Gastrocnemius medialis (tissue), 4 donors: ENCODE results near the gene CTPS2. TPM values are rescaled to one million over a fixed set of nuclear protein-coding genes. Genes with fewer than 3 reads are reported as not detected.

Source experiments
- ATAC-seq, 2 donors: fragments of 150-250 bp; one replicate each; pipeline ENCODE4 v1.9.1; 2016
- DNase-seq, 2 donors: peaks; one replicate each; pipeline ENCODE4 v3.0.0-alpha.2; 2019
- H3K27ac ChIP-seq, 4 donors: fragments of 200-600 bp; sonication (generic); 1 replicate in 1 of 4; 2 replicates in 3 of 4; pipeline ENCODE4 v1.5.1; 2016 to 2018; ENCODE audit warnings: mild to moderate bottlenecking in 2 of 4, moderate library complexity in 1 of 4
- H3K27me3 ChIP-seq, 3 donors: fragments of 200-600 bp; sonication (generic) in 2 of 3; 1 replicate in 1 of 3; 2 replicates in 2 of 3; pipeline versions ENCODE4 v1.5.1 to v1.6.0; 2016 to 2019; ENCODE audit warnings: mild to moderate bottlenecking in 1 of 3, moderate library complexity in 1 of 3
- H3K36me3 ChIP-seq, 2 donors: fragments of 200-600 bp; sonication (generic) in 1 of 2; one replicate each; pipeline ENCODE4 v1.5.1; 2017 to 2018
- H3K4me1 ChIP-seq, 2 donors: fragments of 200-600 bp; sonication (generic) in 1 of 2; one replicate each; pipeline ENCODE4 v1.5.1; 2016 to 2017; ENCODE audit warnings: mild to moderate bottlenecking in 2 of 2
- H3K4me3 ChIP-seq, 4 donors: fragments of 200-600 bp; sonication (generic) in 3 of 4; 1 replicate in 1 of 4; 2 replicates in 3 of 4; pipeline ENCODE4 v1.5.1; 2016 to 2019; ENCODE audit warnings: mild to moderate bottlenecking in 2 of 4
- H3K9me3 ChIP-seq, 3 donors: fragments of 200-600 bp; sonication (generic) in 2 of 3; 1 replicate in 1 of 3; 2 replicates in 2 of 3; pipeline ENCODE4 v1.5.1; 2016 to 2019
- POLR2A ChIP-seq, 2 donors: fragments of 450-650 bp; IDR thresholded peaks; one replicate each; pipeline ENCODE4 v1.6.1; 2017; ENCODE audit warnings: antibody characterized with exemption in 2 of 2, mild to moderate bottlenecking in 2 of 2, moderate library complexity in 2 of 2
- in situ Hi-C, 4 donors: fragments of 200-750 bp; cut with MboI; loops; one replicate each; pipeline versions ENCODE4 v1.15.0 to v1.8.0; 2017; ENCODE audit warnings: low sequenced_read_pairs in 4 of 4
- intact Hi-C: fragments of 100-400 bp; cut with DNase I; formaldehyde crosslinking; loops from one replicate; pipeline ENCODE4 v1.15.1; 2023; ENCODE audit warnings: low total_unique reads
- total RNA-seq, 4 donors: library from RNA; depleted of rRNA; stranded (reverse); fragments of >200 nt; gene quantifications; one replicate each; pipeline versions ENCODE4 v1.1.0 to v1.2.3, GENCODE V29; 2016
- TF ChIP-seq, protein P1 (sequence below), 5 experiments: fragments of 450-650 bp in 3 of 5; fragments of 200-600 bp in 2 of 5; sonication (generic) in 2 of 5; IDR thresholded peaks in 4 of 5; conservative IDR thresholded peaks in 1 of 5; 1 replicate in 4 of 5; 2 replicates in 1 of 5; pipeline ENCODE4 v1.5.1; 2016 to 2019; ENCODE audit warnings: antibody characterized with exemption in 5 of 5, mild to moderate bottlenecking in 3 of 5, moderate library complexity in 3 of 5

Gene CTPS2
- total RNA-seq, 4 donors from 2014 or later, result 2.0 to 3.8 (median 2.8) TPM

DNA sequence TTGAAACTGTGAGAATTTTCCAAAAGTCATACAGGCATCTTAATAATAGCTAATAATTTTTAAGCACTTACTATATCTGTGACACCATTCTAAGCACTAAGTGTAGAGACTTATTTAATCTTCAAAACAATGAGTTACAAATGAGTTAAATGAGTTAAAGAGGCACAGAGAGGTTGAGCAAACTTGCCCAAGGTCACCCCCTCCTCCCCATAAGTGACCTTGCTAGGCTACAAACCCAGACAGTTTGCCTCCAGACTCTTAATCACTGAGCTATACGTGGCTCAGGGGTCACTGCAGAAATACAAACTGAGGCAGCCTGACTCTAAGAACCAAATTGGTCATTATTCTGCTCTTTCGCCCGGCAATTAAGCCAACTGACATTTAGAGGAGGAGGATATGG is 15.5 kb downstream of the CTPS2 start:
- no peak overlapping the region for H3K27ac ChIP-seq
- DNase-seq (no peak), ATAC-seq (no peak)
- no peaks in the 10 kb centered on the region for H3K27me3 ChIP-seq
- no peaks in the 10 kb centered on the region for H3K9me3 ChIP-seq
- TF ChIP-seq POLR2A (IDR thresholded peaks at IDR 0.05), result no peak
- TF ChIP-seq, protein P1, sequence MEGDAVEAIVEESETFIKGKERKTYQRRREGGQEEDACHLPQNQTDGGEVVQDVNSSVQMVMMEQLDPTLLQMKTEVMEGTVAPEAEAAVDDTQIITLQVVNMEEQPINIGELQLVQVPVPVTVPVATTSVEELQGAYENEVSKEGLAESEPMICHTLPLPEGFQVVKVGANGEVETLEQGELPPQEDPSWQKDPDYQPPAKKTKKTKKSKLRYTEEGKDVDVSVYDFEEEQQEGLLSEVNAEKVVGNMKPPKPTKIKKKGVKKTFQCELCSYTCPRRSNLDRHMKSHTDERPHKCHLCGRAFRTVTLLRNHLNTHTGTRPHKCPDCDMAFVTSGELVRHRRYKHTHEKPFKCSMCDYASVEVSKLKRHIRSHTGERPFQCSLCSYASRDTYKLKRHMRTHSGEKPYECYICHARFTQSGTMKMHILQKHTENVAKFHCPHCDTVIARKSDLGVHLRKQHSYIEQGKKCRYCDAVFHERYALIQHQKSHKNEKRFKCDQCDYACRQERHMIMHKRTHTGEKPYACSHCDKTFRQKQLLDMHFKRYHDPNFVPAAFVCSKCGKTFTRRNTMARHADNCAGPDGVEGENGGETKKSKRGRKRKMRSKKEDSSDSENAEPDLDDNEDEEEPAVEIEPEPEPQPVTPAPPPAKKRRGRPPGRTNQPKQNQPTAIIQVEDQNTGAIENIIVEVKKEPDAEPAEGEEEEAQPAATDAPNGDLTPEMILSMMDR (IDR thresholded peaks at IDR 0.05 in 4 of 5, conservative IDR thresholded peaks at IDR 0.05 in 1 of 5), result no peak
- H3K36me3 ChIP-seq, result no peaks in the 10 kb centered on the region
- H3K4me3 ChIP-seq, result no peak overlapping the region
- in situ Hi-C loops (no loop called here), intact Hi-C loops (loop anchor here (10.0 kb wide), 2 partner anchors 572 to 1012 kb away; partner anchors contain the start of gene GRPR)
- no peaks in the 10 kb centered on the region for H3K4me1 ChIP-seq

DNA sequence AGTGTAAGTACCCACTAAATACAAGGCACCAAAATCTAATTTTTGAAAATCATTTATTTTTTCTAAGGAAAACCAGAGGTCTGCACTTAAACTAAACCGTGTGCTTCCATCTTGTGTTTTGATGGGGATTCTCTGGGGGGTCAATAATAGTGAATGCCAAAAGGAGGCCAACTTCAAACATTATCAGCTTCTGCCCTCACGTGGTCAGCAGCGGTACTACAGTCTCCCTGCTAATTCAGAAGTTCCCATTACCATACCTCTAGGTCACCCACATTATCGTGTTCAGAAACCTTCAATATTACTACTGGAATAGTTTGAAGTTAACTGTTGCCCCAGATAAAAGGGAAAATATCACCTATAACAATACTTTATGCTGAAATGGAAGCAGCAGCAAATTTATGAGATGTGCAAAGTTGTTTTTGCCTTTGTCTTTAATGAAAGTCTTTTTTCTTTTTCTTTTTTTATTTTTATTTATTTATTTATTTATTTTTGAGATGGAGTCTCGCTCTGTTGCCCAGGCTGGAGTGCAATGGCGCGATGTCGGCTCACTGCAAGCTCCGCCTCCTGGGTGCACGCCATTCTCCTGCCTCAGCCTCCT is 17.3 kb downstream of the CTPS2 start:
- no peaks in the 10 kb centered on the region for H3K27me3 ChIP-seq
- no peak overlapping the region for H3K4me3 ChIP-seq
- no peak overlapping the region for H3K27ac ChIP-seq
- no peaks in the 10 kb centered on the region for H3K36me3 ChIP-seq
- intact Hi-C loops (loop anchor here (10.0 kb wide), 2 partner anchors 570 to 1010 kb away; partner anchors contain the start of gene GRPR), in situ Hi-C loops (no loop called here)
- no peaks in the 10 kb centered on the region for H3K9me3 ChIP-seq
- ATAC-seq (no peak), DNase-seq (peak in 1 of 2 donors; percentile 27)
- H3K4me1 ChIP-seq, result no peaks in the 10 kb centered on the region
- no peak for TF ChIP-seq POLR2A (IDR thresholded peaks at IDR 0.05)
- TF ChIP-seq, protein P1 (IDR thresholded peaks at IDR 0.05 in 4 of 5, conservative IDR thresholded peaks at IDR 0.05 in 1 of 5), result peak; percentile 52 to 87 (median 70)

DNA sequence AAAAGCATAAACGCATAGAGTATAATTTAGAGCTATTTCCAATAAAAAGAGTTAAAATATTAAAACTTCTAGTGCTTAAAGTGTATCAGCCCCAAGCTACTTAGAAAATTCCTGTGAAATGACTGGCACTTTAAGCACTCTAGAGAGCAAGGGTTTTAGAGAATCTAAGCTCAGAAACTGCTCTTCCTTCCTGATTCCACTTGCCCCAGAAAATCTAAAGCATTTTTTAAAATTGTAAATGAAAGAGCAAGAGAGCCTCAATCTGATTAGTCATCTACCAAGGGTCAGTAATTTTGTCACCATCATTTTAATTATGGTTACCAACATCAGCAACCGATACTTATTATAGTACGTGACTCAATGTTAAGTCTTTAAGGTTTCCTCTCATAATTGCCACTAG is 25.0 kb downstream of the CTPS2 start:
- in situ Hi-C loops (no loop called here), intact Hi-C loops (no loop called here)
- Histone ChIP-seq H3K27me3 (no peaks in the 10 kb centered on the region), H3K4me3 (no peak overlapping the region), H3K4me1 (no peaks in the 10 kb centered on the region), H3K9me3 (no peaks in the 10 kb centered on the region), H3K27ac (no peak overlapping the region), H3K36me3 (no peaks in the 10 kb centered on the region)
- ATAC-seq (no peak), DNase-seq (no peak)
- TF ChIP-seq POLR2A (IDR thresholded peaks at IDR 0.05), result no peak
- TF ChIP-seq, protein P1 (IDR thresholded peaks at IDR 0.05 in 4 of 5, conservative IDR thresholded peaks at IDR 0.05 in 1 of 5), result no peak

DNA sequence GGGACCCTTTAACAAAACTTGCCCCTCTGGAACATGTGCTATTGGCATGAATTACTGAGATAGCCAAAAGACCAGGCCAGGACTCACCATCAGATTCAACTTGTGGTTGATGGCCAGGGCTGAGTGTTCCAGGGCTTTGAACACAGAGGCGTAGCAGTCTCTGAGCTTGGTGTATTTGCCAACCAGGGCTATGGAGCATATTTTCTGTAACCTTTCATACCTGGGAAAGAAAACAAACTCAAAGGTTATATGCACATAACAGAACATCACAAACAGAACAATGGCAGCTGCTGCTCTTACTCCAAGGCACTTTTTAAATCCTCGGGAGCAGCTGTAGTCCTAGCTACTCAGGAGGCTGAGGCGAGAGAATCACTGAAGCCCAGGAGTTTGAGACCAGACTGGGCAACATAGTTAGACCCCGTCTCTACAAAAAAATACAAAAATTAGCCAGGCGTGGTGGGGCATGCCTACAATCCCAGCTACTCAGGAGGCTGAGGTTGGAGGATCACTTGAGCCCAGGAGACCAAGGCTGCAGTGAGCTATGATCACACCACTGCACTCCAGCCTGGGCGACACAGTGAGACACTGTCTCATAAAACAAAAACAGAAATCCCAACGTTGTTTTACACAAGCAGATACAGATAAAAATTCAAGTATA is 29.3 kb downstream of the CTPS2 start:
- in situ Hi-C loops, result no loop called here
- H3K36me3 ChIP-seq, result peaks cover 0 to 7% of the 10 kb centered on the region in 2 donors
- TF ChIP-seq, protein P1 (IDR thresholded peaks at IDR 0.05 in 4 of 5, conservative IDR thresholded peaks at IDR 0.05 in 1 of 5), result no peak
- TF ChIP-seq POLR2A (IDR thresholded peaks at IDR 0.05), result no peak
- H3K27ac ChIP-seq, result no peak overlapping the region
- H3K4me3 ChIP-seq, result no peak overlapping the region
- no peak for ATAC-seq
- no peaks in the 10 kb centered on the region for H3K9me3 ChIP-seq
- no peaks in the 10 kb centered on the region for H3K4me1 ChIP-seq
- H3K27me3 ChIP-seq, result no peaks in the 10 kb centered on the region
- intact Hi-C loops, result no loop called here
- DNase-seq, result no peak
